Fibroblast of lung (primary cell): ENCODE results near the gene BBLN.

ENCODE experiments used
- CTCF ChIP-seq, 2 donors: IDR thresholded peaks in 1 of 2; conservative IDR thresholded peaks in 1 of 2; 1 replicate in 1 of 2; 2 replicates in 1 of 2; pipeline ENCODE4 v1.5.1; 2011 to 2012; ENCODE audit warnings: low read length in 2 of 2, control low read depth in 1 of 2, inconsistent platforms in 1 of 2, low read depth in 1 of 2, mild to moderate bottlenecking in 1 of 2
- EZH2 ChIP-seq: IDR thresholded peaks from 2 replicates; pipeline ENCODE4 v1.5.1; 2012; ENCODE audit warnings: low read length, control low read depth, mild to moderate bottlenecking; ENCODE audit errors: missing control alignments

- TF ChIP-seq CTCF (conservative IDR thresholded peaks at IDR 0.05 in 1 of 2, IDR thresholded peaks at IDR 0.05 in 1 of 2; ENCODE audit: low read depth in 1 of 2, low read length in 2 of 2) (no peak), EZH2 (no peak)
Measured at GRCh38 chr9:128153947-128154695, 5.9 kb upstream of the BBLN start.
